DOHH2 (cell line): ENCODE results near the gene KIF26B.

Experiments used
- H3F3A ChIP-seq: fragments of 200-600 bp; sonication (generic), shearing (Covaris generic); 2 replicates; pipeline ENCODE4 v1.6.0; 2016; ENCODE audit warnings: antibody characterized with exemption, mild to moderate bottlenecking; ENCODE audit not compliant: control insufficient read depth, insufficient read depth
- H3K27ac ChIP-seq: fragments of 200-600 bp; sonication (generic); 2 replicates; pipeline ENCODE4 v1.5.1; 2014; ENCODE audit warnings: low read depth, mild to moderate bottlenecking, low read length, moderate library complexity
- H3K27me3 ChIP-seq: fragments of 200-600 bp; sonication (generic); 2 replicates; pipeline ENCODE4 v1.6.1; 2014; ENCODE audit warnings: mild to moderate bottlenecking, low read length, mixed read lengths; ENCODE audit not compliant: control insufficient read depth
- H3K36me3 ChIP-seq: fragments of 200-600 bp; sonication (generic); 2 replicates; pipeline ENCODE4 v1.6.1; 2014; ENCODE audit warnings: mild to moderate bottlenecking, low read length, moderate library complexity, mixed read lengths; ENCODE audit not compliant: control insufficient read depth
- H3K4me1 ChIP-seq: fragments of 200-600 bp; sonication (generic); 2 replicates; pipeline ENCODE4 v1.6.1; 2014; ENCODE audit warnings: mild to moderate bottlenecking, low read length, mixed read lengths; ENCODE audit not compliant: control insufficient read depth
- H3K4me2 ChIP-seq: fragments of 200-600 bp; sonication (generic); 2 replicates; pipeline ENCODE4 v1.6.0; 2014; ENCODE audit warnings: mild to moderate bottlenecking, low read length, moderate library complexity
- H3K4me3 ChIP-seq: fragments of 200-600 bp; sonication (generic); 2 replicates; pipeline ENCODE4 v1.5.1; 2014; ENCODE audit warnings: mild to moderate bottlenecking, low read length, mixed read lengths
- H3K79me2 ChIP-seq: fragments of 200-600 bp; sonication (generic); 2 replicates; pipeline ENCODE4 v1.6.1; 2014; ENCODE audit warnings: mild to moderate bottlenecking, low read length, mixed read lengths; ENCODE audit not compliant: control insufficient read depth
- H3K9me2 ChIP-seq: fragments of 200-600 bp; sonication (generic); replicated peaks from 2 replicates; pipeline ENCODE4 v1.6.1; 2014; ENCODE audit warnings: mild to moderate bottlenecking, low read length, mixed read lengths; ENCODE audit not compliant: control insufficient read depth
- H3K9me3 ChIP-seq: fragments of 200-600 bp; sonication (generic); 2 replicates; pipeline ENCODE4 v1.6.1; 2014; ENCODE audit warnings: antibody characterized with exemption, low read length, mixed read lengths; ENCODE audit not compliant: control insufficient read depth, insufficient read depth
- H4K20me1 ChIP-seq: fragments of 200-600 bp; sonication (generic); 2 replicates; pipeline ENCODE4 v1.6.0; 2014; ENCODE audit warnings: low read depth, mild to moderate bottlenecking, antibody characterized with exemption, low read length, moderate library complexity; ENCODE audit not compliant: control insufficient read depth, insufficient read depth
- EZH2phosphoT487 ChIP-seq: fragments of 200-600 bp; sonication (generic); IDR thresholded peaks from 2 replicates; pipeline ENCODE4 v1.6.1; 2017; ENCODE audit warnings: borderline replicate concordance, mild to moderate bottlenecking, antibody characterized with exemption, low read length, moderate library complexity, mixed read lengths
- TF ChIP-seq, protein P1 (sequence below): fragments of 200-600 bp; sonication (generic); IDR thresholded peaks from one replicate; pipeline ENCODE4 v1.5.1; 2014; ENCODE audit warnings: antibody characterized with exemption, mild to moderate bottlenecking, low read depth, low read length; ENCODE audit not compliant: poor library complexity, severe bottlenecking

Gene KIF26B

DNA sequence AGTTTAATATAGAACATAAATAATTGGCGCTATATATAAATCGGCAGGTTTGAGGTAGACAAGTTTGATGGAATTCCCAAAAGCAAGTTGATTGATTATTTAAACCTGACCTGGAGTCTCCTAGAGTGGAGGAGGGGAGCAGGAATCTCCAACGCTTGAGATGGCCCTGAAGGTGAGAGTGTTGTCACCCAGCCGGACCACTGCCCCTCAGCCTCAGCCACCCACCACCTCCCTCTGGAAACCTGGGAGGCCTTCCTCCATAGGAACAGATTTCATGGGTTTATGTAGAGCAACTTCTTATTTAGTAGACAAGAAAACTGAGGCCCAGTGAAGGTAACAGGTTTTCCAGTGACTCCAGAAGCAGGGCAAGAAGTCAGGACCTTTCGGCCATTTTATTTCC lies 389.5 kb downstream of the KIF26B start:
- peaks cover 2% of the 10 kb centered on the region; the same call in 1 of the 2 replicates for H3K27me3 ChIP-seq
- H3F3A ChIP-seq, result no peaks in the 10 kb centered on the region
- no peaks in the 10 kb centered on the region for H3K9me3 ChIP-seq
- no peaks in the 10 kb centered on the region for H3K4me1 ChIP-seq
- no peak overlapping the region for H3K4me3 ChIP-seq
- no peaks in the 10 kb centered on the region for H3K9me2 ChIP-seq
- no peaks in the 10 kb centered on the region for H3K79me2 ChIP-seq
- TF ChIP-seq EZH2phosphoT487, result no peak
- TF ChIP-seq, protein P1, sequence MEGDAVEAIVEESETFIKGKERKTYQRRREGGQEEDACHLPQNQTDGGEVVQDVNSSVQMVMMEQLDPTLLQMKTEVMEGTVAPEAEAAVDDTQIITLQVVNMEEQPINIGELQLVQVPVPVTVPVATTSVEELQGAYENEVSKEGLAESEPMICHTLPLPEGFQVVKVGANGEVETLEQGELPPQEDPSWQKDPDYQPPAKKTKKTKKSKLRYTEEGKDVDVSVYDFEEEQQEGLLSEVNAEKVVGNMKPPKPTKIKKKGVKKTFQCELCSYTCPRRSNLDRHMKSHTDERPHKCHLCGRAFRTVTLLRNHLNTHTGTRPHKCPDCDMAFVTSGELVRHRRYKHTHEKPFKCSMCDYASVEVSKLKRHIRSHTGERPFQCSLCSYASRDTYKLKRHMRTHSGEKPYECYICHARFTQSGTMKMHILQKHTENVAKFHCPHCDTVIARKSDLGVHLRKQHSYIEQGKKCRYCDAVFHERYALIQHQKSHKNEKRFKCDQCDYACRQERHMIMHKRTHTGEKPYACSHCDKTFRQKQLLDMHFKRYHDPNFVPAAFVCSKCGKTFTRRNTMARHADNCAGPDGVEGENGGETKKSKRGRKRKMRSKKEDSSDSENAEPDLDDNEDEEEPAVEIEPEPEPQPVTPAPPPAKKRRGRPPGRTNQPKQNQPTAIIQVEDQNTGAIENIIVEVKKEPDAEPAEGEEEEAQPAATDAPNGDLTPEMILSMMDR, result no peak
- no peaks in the 10 kb centered on the region for H3K36me3 ChIP-seq
- H3K27ac ChIP-seq, result no peak overlapping the region
- H3K4me2 ChIP-seq, result no peak overlapping the region
- H4K20me1 ChIP-seq, result no peaks in the 10 kb centered on the region

DNA sequence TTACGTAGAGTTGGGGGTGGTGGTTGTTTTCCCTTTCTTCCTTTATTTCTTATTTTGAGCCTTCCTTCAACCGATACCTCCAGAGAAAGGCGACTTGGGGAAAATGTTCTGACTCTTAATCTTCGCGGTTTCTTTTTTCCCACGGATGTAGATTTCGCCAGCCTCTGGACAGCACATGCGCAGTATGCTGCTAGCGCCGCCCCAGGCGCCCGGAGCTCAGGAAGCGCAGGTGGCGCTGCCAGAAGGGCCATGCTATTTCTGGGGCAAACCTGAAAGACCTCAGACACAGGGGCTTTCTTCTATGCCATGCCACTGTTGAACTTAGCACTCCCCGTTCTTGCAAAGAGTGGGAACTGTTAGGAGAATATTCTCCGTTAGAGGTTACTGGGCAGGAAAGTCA lies 392.1 kb downstream of the KIF26B start:
- no peak overlapping the region for H3K4me2 ChIP-seq
- TF ChIP-seq EZH2phosphoT487, result no peak
- TF ChIP-seq, protein P1, result no peak

DNA sequence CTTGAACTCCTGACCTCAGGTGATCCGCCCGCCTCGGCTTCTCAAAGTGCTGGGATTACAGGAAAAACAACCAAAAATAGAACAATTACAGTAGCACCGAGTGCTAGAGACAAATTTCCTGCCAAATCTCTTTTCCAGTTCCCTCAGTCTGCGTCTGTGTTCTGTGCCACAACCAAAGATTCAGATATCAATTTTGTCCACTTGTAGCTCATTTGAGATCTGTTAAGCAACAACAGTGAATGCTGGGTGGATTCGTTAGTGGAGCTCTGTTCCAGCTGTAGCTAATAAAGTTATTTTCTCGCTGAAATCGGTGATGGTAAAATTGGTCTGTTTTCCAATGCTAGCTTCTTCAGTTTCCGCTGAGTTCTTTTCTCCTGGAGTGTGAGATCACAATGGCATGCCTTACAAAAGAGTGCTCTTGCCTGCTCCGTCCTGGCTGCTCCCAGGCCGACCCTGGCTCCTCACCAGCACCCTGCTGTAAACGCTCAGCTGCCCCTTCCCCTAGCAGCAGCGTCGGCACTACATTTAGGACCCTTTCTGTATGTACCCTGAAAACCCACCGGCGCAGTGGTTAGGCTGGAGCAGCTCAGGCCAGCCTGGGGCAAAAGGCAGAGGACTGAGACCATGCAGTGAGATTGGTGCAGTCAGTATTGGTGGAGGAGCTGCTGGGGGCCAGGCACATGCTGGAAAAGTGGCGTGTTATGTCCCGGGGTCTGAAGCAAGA lies 395.4 kb downstream of the KIF26B start:
- Histone ChIP-seq H3K9me2 (no peaks in the 10 kb centered on the region), H3K4me2 (no peak overlapping the region), H3K27me3 (peaks cover 5% of the 10 kb centered on the region; the same call in 1 of the 2 replicates), H3K4me1 (peaks cover 12% of the 10 kb centered on the region), H3K9me3 (no peaks in the 10 kb centered on the region), H3K4me3 (no peak overlapping the region), H4K20me1 (no peaks in the 10 kb centered on the region), H3F3A (no peaks in the 10 kb centered on the region), H3K36me3 (no peaks in the 10 kb centered on the region), H3K79me2 (no peaks in the 10 kb centered on the region), H3K27ac (no peak overlapping the region)
- TF ChIP-seq, protein P1, result no peak
- TF ChIP-seq EZH2phosphoT487, result no peak

More for the DNA sequence above, 392.1 kb downstream of the KIF26B start:
- H3K27me3 ChIP-seq, result peaks cover 5% of the 10 kb centered on the region; the same call in 1 of the 2 replicates
- no peaks in the 10 kb centered on the region for H4K20me1 ChIP-seq
- H3K9me3 ChIP-seq, result no peaks in the 10 kb centered on the region
- no peak overlapping the region for H3K27ac ChIP-seq
- no peaks in the 10 kb centered on the region for H3K36me3 ChIP-seq
- peaks cover 12% of the 10 kb centered on the region for H3K4me1 ChIP-seq
- no peaks in the 10 kb centered on the region for H3K79me2 ChIP-seq
- H3F3A ChIP-seq, result no peaks in the 10 kb centered on the region
- no peaks in the 10 kb centered on the region for H3K9me2 ChIP-seq
- no peak overlapping the region for H3K4me3 ChIP-seq
